HG03097 (cell line): ENCODE data around the gene PSENEN.
"Not testable (repeated sequence)": the region's sequence is repeated elsewhere in the genome, so short reads cannot be mapped to it uniquely, and the experiment has no call there.

Experiments
- ATAC-seq: cut with Tn5 transposase; IDR thresholded peaks from one replicate; pipeline ENCODE4 v1.9.1; 2021; ENCODE audit not compliant: unreplicated experiment, low FRiP score

PSENEN gene

GRCh38 chr19:35786299-35787160, 41.1 kb downstream of the PSENEN start:
- no peak for ATAC-seq

DNA sequence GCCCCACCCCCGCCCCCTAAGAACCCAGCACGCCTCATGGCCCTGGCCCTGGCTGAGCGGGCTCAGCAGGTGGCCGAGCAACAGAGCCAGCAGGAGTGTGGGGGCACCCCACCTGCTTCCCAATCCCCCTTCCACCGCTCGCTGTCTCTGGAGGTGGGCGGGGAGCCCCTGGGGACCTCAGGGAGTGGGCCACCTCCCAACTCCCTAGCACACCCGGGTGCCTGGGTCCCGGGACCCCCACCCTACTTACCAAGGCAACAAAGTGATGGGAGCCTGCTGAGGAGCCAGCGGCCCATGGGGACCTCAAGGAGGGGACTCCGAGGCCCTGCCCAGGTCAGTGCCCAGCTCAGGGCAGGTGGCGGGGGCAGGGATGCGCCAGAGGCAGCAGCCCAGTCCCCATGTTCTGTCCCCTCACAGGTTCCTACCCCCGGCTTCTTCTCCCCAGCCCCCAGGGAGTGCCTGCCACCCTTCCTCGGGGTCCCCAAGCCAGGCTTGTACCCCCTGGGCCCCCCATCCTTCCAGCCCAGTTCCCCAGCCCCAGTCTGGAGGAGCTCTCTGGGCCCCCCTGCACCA, 41.9 kb downstream of the PSENEN start:
- ATAC-seq = no peak

DNA sequence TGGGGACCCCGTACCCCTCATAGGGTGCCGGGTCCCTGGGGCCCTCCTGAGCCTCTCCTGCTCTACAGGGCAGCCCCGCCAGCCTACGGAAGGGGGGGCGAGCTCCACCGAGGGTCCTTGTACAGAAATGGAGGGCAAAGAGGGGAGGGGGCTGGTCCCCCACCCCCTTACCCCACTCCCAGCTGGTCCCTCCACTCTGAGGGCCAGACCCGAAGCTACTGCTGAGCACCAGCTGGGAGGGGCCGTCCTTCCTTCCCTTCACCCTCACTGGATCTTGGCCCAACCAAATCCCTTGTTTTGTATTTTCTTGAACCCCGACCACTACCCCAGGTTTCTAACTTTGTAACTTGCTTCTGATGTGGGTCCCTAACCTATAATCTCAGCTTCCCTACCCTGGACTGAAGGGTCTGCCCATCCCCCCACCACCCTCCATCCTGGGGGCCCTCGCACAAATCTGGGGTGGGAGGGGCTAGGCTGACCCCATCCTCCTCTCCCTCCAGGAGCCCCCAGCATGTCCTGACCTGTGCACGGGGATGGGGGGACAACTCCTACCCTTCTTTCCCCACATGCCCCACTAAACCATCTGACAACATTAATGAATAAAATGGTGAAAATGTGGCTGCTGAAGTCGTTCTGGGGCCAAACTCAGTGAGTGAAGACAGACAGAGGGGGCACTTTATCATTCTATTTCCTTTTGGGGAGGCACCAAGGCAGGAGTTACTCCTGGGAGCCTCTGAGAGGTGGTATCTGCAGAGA, 42.9 kb downstream of the PSENEN start:
- no peak for ATAC-seq

DNA sequence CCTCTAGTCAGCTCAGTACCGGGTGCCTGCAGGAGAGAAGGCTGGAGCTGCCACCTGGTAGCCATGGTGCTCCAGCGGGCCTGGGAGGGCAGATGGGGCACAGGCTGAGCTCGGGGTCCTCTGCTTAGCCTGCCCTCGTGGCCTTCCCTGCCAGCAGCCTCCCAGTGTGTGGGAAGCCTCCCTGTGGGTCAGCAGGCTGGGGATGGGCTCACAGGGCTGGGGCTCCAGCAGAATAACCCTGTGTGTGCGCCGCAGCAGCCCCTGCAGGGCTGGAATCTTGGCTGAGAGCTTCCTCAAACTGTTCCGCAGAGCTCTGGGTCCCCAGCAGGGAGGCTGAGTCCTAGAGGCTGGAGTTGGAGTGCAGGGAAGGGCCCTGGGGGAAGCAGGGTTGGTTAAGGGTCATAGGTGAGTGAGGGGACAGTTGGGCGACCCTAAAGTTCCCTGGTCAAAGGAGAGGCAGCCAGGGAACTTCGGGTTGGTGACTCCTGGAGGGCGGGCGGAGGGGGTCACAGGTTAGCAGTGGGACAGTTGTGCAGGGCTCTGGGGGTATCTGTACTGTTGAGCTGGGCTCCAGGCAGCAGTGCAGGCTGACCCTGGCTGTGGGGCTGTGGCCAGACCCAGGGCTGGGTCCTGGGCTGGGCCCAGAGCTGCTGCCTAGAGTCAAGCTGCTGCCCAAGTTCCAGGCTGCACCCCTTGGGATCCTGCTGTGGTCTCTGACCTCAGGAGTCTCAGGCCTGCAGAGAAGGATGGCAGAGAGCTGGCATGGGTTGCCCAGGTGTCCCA, 43.9 kb downstream of the PSENEN start:
- no peak for ATAC-seq

- no peak for ATAC-seq
Measured at GRCh38 chr19:35789978-35790944, 44.8 kb downstream of the PSENEN start.

- no peak for ATAC-seq
Measured at GRCh38 chr19:35790981-35791813, 45.7 kb downstream of the PSENEN start.

DNA sequence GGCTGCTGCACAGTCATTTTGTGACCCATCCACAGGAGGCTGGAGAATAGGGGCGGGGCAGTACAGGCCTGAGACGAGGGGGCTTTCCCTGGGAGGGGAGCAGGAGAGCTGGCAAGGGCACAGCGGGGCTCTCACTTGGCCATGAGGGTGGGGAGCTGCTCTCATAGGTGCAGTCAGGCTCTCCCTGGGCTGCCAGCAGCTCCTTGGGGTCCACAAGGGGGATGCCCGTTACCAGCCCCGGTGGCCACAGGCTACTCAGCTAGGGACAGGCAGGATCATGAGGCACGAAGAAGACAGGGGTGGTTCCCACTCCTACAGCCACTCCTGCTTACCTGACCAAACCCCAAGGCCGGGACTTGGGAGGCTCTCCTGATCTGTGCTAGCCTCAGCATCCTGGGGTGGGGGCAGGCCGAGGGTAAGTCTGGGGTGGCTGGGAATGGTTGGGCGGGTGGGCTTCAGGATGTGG, 46.4 kb downstream of the PSENEN start:
- no peak for ATAC-seq

- ATAC-seq = no peak
Measured at GRCh38 chr19:35792312-35792711, 46.9 kb downstream of the PSENEN start.

DNA sequence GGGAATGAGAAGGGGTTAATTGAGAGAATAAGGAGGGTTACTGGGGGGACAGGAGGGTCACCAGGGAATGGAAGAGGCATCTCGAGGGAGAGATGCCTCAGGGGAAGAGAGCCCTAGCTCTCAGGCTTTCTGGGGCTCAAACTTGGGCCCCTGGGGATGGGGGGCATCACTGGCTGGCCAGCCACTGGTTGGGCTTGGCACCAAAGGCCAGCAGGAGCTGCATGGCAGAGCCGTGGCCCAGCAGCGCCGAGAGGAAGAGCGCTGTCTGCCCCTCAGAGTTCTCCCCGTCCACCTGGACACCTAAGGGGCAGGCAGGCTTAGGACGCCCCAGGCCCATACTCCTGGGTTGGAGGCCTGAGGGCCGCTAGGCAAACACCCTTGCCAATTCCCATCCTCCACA, 47.4 kb downstream of the PSENEN start:
- no peak for ATAC-seq

GRCh38 chr19:35793381-35794165, 48.1 kb downstream of the PSENEN start:
- no peak for ATAC-seq

DNA sequence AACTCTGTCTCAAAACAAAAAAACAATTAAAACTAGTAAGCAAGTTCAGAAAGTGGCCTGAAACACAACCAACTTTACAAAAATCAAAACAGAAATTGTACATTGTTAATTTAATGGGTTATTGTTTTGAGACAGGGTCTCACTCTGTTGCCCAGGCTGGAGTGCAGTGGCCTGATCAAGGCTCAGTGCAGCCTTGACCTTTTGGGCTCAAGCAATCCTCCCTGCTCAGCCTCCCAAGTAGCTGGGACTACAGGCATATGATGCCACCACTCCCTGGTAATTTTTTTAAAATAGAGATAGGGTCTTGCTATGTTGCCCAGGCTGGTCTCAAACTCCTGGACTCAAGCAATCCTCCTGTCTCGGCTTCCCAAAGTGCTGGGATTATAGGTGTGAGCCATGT, 50.1 kb downstream of the PSENEN start:
- ATAC-seq = not testable (repeated sequence)
